ENCODE data around the gene GPR39.

Gene GPR39

DNA sequence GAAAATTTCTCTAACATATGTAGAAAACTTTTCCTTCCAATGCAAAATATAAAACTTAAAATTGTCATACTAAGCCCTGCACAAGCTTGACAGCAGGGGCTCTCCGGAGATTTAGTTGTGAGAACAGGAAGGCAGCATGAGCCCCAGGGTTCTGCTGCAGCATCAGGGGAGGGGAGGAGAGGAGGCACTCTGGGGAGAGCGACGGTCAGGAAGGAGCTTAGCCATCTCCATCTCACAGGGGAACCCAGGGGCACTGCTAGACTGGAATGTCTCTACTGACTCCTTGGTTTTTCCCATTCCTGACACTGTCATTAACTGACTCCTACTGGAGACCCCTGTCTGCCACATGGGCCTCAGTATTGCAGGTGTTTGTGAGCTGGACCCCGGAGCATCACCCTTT is 123.6 kb downstream of the GPR39 start:
- no peak for DNase-seq (ENCODE audit: low spot score)
- in situ Hi-C loops (cut with MboI; ENCODE audit: low pct_unique_long_range_greater_than_20kb, low sequenced_read_pairs, unreplicated experiment), result no loop called here
- TF ChIP-seq, protein P1, sequence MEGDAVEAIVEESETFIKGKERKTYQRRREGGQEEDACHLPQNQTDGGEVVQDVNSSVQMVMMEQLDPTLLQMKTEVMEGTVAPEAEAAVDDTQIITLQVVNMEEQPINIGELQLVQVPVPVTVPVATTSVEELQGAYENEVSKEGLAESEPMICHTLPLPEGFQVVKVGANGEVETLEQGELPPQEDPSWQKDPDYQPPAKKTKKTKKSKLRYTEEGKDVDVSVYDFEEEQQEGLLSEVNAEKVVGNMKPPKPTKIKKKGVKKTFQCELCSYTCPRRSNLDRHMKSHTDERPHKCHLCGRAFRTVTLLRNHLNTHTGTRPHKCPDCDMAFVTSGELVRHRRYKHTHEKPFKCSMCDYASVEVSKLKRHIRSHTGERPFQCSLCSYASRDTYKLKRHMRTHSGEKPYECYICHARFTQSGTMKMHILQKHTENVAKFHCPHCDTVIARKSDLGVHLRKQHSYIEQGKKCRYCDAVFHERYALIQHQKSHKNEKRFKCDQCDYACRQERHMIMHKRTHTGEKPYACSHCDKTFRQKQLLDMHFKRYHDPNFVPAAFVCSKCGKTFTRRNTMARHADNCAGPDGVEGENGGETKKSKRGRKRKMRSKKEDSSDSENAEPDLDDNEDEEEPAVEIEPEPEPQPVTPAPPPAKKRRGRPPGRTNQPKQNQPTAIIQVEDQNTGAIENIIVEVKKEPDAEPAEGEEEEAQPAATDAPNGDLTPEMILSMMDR (IDR thresholded peaks at IDR 0.05; ENCODE audit: extremely low read depth, insufficient read depth, missing control alignments), result no peak

GRCh38 chr2:132542953-132543569 is 126.5 kb downstream of the GPR39 start:
- in situ Hi-C loops (cut with MboI; ENCODE audit: low pct_unique_long_range_greater_than_20kb, low sequenced_read_pairs, unreplicated experiment), result no loop called here
- no peak for DNase-seq (ENCODE audit: low spot score)
- TF ChIP-seq, protein P1 (IDR thresholded peaks at IDR 0.05; ENCODE audit: extremely low read depth, insufficient read depth, missing control alignments), result no peak

- no peak for DNase-seq (ENCODE audit: low spot score)
- in situ Hi-C loops (cut with MboI; ENCODE audit: low pct_unique_long_range_greater_than_20kb, low sequenced_read_pairs, unreplicated experiment), result no loop called here
Observed at GRCh38 chr2:132544006-132544630, 127.5 kb downstream of the GPR39 start.

GRCh38 chr2:132547090-132547687 is 130.6 kb downstream of the GPR39 start:
- TF ChIP-seq, protein P1 (IDR thresholded peaks at IDR 0.05; ENCODE audit: extremely low read depth, insufficient read depth, missing control alignments), result peak; percentile 79
- in situ Hi-C loops (cut with MboI; ENCODE audit: low pct_unique_long_range_greater_than_20kb, low sequenced_read_pairs, unreplicated experiment), result no loop called here
- peak; percentile 56 for DNase-seq (ENCODE audit: low spot score)

More at GRCh38 chr2:132544006-132544630, 127.5 kb downstream of the GPR39 start:
- TF ChIP-seq, protein P1 (IDR thresholded peaks at IDR 0.05; ENCODE audit: extremely low read depth, insufficient read depth, missing control alignments), result no peak

GRCh38 chr2:132549935-132550670 is 133.5 kb downstream of the GPR39 start:
- no peak for DNase-seq (ENCODE audit: low spot score)
- TF ChIP-seq, protein P1 (IDR thresholded peaks at IDR 0.05; ENCODE audit: extremely low read depth, insufficient read depth, missing control alignments), result no peak
- in situ Hi-C loops (cut with MboI; ENCODE audit: low pct_unique_long_range_greater_than_20kb, low sequenced_read_pairs, unreplicated experiment), result loop anchor here (25.0 kb wide), 1 partner anchor 612 kb away; no protein-coding TSS in a partner anchor

- TF ChIP-seq, protein P1 (IDR thresholded peaks at IDR 0.05; ENCODE audit: extremely low read depth, insufficient read depth, missing control alignments), result no peak
- no peak for DNase-seq (ENCODE audit: low spot score)
- in situ Hi-C loops (cut with MboI; ENCODE audit: low pct_unique_long_range_greater_than_20kb, low sequenced_read_pairs, unreplicated experiment), result loop anchor here (25.0 kb wide), 1 partner anchor 611 kb away; no protein-coding TSS in a partner anchor
Observed at GRCh38 chr2:132550946-132551345, 134.3 kb downstream of the GPR39 start.

Measured in GM13977 (cell line).